SK-N-SH treated with all-trans-retinoic acid at 6 μM for 48 hours (cell line): ENCODE results near the gene BLOC1S1.

Experiments used
- ARNTL ChIP-seq: fragments of 450-650 bp; formaldehyde crosslinking; IDR thresholded peaks from 2 replicates; pipeline ENCODE4 v1.5.0; 2020; ENCODE audit warnings: low read depth, mild to moderate bottlenecking, moderate library complexity, borderline replicate concordance
- PPARA ChIP-seq: fragments of 250-450 bp; sonication (Bioruptor Pico); IDR thresholded peaks from 2 replicates; pipeline ENCODE4 v1.5.0; 2020; ENCODE audit warnings: mild to moderate bottlenecking, borderline replicate concordance

DNA sequence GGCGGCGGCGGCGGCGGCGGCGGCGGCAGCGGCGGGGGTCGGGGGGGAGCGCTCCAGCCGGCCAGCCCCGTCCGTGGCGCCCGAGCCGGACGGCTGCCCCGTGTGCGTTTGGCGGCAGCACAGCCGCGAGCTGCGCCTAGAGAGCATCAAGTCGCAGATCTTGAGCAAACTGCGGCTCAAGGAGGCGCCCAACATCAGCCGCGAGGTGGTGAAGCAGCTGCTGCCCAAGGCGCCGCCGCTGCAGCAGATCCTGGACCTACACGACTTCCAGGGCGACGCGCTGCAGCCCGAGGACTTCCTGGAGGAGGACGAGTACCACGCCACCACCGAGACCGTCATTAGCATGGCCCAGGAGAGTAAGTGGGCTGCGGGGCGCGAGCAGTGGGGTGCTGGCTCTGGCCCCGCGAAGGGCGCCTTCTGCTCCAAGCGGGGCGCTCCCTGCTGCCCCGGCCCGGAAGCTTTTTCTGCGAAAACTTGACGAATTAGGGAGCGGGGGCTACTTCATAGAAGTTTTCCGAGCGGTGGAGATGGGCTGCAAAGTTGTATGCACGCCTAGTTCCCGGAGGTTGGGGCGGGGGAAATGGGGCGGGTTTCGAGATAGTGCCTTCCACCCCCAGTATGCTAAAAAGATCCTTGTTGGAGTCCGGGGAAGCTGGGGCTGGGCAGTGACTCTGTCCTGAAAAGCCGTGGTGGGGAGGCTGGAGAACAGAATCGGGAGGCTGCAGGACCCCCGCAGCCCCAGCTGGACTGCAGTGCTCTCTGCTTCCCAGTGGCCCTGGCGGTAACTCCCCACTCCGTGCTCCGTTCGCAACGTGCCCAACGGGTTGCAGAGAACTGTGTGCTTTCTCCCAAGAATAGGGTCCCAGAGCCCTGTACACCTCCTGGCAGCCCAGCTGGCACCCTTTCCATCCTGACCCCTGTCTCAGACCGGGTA lies 27.8 kb downstream of the BLOC1S1 start:
- no peak for TF ChIP-seq ARNTL
- TF ChIP-seq PPARA (CRISPR knock-in tag) = no peak
